ENCODE data around the gene SLC41A1. TPM values are rescaled to one million over a fixed set of nuclear protein-coding genes. Genes with fewer than 3 reads are reported as not detected.

The SLC41A1 gene
- total and polyA plus RNA-seq, 9 of the 15 experiments (the other 6 are each of a cell fraction or from before 2014, with no cell fraction given) = 4.1 to 29.3 (median 11.4) TPM

DNA sequence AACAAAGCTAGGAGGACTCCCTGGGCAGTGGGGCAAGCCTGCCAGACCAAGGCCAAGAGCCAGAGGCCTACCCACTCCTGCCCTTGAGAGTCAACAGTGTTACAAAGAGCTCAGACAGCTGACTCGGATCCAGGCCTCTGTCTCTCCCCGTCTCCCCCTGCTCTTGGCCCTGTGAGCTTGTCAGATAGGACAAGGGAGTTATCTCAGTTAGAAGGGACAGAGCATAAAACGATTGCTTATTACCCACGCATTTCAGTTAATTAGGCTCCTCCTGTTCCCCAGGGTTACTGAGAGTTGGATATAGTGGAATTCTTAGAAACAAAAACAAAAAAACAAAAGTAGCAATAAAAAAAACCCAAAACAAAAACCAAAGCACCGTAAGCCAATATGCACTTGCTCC lies 1.3 kb downstream of the SLC41A1 start (continued):
- TF ChIP-seq, protein P1, sequence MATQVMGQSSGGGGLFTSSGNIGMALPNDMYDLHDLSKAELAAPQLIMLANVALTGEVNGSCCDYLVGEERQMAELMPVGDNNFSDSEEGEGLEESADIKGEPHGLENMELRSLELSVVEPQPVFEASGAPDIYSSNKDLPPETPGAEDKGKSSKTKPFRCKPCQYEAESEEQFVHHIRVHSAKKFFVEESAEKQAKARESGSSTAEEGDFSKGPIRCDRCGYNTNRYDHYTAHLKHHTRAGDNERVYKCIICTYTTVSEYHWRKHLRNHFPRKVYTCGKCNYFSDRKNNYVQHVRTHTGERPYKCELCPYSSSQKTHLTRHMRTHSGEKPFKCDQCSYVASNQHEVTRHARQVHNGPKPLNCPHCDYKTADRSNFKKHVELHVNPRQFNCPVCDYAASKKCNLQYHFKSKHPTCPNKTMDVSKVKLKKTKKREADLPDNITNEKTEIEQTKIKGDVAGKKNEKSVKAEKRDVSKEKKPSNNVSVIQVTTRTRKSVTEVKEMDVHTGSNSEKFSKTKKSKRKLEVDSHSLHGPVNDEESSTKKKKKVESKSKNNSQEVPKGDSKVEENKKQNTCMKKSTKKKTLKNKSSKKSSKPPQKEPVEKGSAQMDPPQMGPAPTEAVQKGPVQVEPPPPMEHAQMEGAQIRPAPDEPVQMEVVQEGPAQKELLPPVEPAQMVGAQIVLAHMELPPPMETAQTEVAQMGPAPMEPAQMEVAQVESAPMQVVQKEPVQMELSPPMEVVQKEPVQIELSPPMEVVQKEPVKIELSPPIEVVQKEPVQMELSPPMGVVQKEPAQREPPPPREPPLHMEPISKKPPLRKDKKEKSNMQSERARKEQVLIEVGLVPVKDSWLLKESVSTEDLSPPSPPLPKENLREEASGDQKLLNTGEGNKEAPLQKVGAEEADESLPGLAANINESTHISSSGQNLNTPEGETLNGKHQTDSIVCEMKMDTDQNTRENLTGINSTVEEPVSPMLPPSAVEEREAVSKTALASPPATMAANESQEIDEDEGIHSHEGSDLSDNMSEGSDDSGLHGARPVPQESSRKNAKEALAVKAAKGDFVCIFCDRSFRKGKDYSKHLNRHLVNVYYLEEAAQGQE (IDR thresholded peaks at IDR 0.05; ENCODE audit: borderline replicate concordance) = 0 out of 2 replicates have a peak, but pooled peaks have one; percentile 12
- TF ChIP-seq, protein P1 (CRISPR knock-in tag; IDR thresholded peaks at IDR 0.05; ENCODE audit: low read depth) = no peak
- TF ChIP-seq, protein P2, sequence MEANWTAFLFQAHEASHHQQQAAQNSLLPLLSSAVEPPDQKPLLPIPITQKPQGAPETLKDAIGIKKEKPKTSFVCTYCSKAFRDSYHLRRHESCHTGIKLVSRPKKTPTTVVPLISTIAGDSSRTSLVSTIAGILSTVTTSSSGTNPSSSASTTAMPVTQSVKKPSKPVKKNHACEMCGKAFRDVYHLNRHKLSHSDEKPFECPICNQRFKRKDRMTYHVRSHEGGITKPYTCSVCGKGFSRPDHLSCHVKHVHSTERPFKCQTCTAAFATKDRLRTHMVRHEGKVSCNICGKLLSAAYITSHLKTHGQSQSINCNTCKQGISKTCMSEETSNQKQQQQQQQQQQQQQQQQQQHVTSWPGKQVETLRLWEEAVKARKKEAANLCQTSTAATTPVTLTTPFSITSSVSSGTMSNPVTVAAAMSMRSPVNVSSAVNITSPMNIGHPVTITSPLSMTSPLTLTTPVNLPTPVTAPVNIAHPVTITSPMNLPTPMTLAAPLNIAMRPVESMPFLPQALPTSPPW (CRISPR knock-in tag; IDR thresholded peaks at IDR 0.05) = peak; percentile 78
- peak; percentile 51; the same call in 1 of the 2 replicates for TF ChIP-seq PML (IDR thresholded peaks at IDR 0.05; ENCODE audit: low read length)
- TF ChIP-seq BCOR (IDR thresholded peaks at IDR 0.05) = peak; percentile 55
- TF ChIP-seq CBFA2T2 (conservative IDR thresholded peaks at IDR 0.05) = peak; percentile 80
- 0 out of 2 replicates have a peak, but pooled peaks have one; percentile 25 for TF ChIP-seq MEF2A (IDR thresholded peaks at IDR 0.05; ENCODE audit: control insufficient read depth, low read depth, low read length)
- TF ChIP-seq CEBPB (tag; IDR thresholded peaks at IDR 0.05) = no peak
- TF ChIP-seq ZBED1 (IDR thresholded peaks at IDR 0.05) = no peak
- peak; percentile 49 to 52; a peak in 2 of 4 replicates for TF ChIP-seq KDM1A (IDR thresholded peaks at IDR 0.05)
- TF ChIP-seq, protein P3, sequence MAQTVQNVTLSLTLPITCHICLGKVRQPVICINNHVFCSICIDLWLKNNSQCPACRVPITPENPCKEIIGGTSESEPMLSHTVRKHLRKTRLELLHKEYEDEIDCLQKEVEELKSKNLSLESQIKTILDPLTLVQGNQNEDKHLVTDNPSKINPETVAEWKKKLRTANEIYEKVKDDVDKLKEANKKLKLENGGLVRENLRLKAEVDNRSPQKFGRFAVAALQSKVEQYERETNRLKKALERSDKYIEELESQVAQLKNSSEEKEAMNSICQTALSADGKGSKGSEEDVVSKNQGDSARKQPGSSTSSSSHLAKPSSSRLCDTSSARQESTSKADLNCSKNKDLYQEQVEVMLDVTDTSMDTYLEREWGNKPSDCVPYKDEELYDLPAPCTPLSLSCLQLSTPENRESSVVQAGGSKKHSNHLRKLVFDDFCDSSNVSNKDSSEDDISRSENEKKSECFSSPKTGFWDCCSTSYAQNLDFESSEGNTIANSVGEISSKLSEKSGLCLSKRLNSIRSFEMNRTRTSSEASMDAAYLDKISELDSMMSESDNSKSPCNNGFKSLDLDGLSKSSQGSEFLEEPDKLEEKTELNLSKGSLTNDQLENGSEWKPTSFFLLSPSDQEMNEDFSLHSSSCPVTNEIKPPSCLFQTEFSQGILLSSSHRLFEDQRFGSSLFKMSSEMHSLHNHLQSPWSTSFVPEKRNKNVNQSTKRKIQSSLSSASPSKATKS (CRISPR knock-in tag; IDR thresholded peaks at IDR 0.05) = no peak
- no peak for TF ChIP-seq ZBTB7A (IDR thresholded peaks at IDR 0.05; ENCODE audit: borderline replicate concordance, control insufficient read depth, low read depth, low read length)
- TF ChIP-seq, protein P4, sequence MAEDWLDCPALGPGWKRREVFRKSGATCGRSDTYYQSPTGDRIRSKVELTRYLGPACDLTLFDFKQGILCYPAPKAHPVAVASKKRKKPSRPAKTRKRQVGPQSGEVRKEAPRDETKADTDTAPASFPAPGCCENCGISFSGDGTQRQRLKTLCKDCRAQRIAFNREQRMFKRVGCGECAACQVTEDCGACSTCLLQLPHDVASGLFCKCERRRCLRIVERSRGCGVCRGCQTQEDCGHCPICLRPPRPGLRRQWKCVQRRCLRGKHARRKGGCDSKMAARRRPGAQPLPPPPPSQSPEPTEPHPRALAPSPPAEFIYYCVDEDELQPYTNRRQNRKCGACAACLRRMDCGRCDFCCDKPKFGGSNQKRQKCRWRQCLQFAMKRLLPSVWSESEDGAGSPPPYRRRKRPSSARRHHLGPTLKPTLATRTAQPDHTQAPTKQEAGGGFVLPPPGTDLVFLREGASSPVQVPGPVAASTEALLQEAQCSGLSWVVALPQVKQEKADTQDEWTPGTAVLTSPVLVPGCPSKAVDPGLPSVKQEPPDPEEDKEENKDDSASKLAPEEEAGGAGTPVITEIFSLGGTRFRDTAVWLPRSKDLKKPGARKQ (CRISPR knock-in tag; IDR thresholded peaks at IDR 0.05) = no peak
- TF ChIP-seq ATF7 (IDR thresholded peaks at IDR 0.05) = 0 out of 2 replicates have a peak, but pooled peaks have one; percentile 10
- TF ChIP-seq TAF1 (IDR thresholded peaks at IDR 0.05; ENCODE audit: control insufficient read depth, extremely low read depth, insufficient read depth, low read length, severe bottlenecking) = peak; percentile 37
- no peak for TF ChIP-seq ZC3H8 (IDR thresholded peaks at IDR 0.05)

Data from K562 (cell line).